CD14-positive monocyte (primary cell): ENCODE data around the gene TEC. TPM values are rescaled to one million over a fixed set of nuclear protein-coding genes. Genes with fewer than 3 reads are reported as not detected.

Experiments
- DNase-seq, 3 donors: peaks; one replicate each; pipeline ENCODE4 v3.0.0-alpha.2; 2011 to 2022
- H2AFZ ChIP-seq: 2 replicates; pipeline ENCODE4 v1.6.0; 2012; ENCODE audit warnings: mild to moderate bottlenecking, low read depth, low read length, inconsistent platforms; ENCODE audit not compliant: insufficient read depth, poor library complexity, severe bottlenecking
- H3K27ac ChIP-seq, 2 donors: 1 replicate in 1 of 2; 2 replicates in 1 of 2; pipeline ENCODE4 v1.5.1; 2012 to 2013; ENCODE audit warnings: low read length in 2 of 2, control low read depth in 1 of 2, inconsistent platforms in 1 of 2, low read depth in 1 of 2, mild to moderate bottlenecking in 1 of 2
- H3K27me3 ChIP-seq, 2 donors: one replicate each; pipeline versions ENCODE4 v1.6.0 to v1.6.1; 2011 to 2013; ENCODE audit warnings: low read length in 2 of 2; ENCODE audit not compliant: control insufficient read depth in 2 of 2, insufficient read depth in 2 of 2
- H3K36me3 ChIP-seq, 2 donors: replicated peaks in 1 of 2; 1 replicate in 1 of 2; 2 replicates in 1 of 2; pipeline versions ENCODE4 v1.5.1 to v1.6.1; 2012 to 2013; ENCODE audit warnings: low read length in 2 of 2, control low read depth in 1 of 2, inconsistent platforms in 1 of 2, mild to moderate bottlenecking in 1 of 2; ENCODE audit not compliant: insufficient read depth in 2 of 2, control insufficient read depth in 1 of 2
- H3K4me1 ChIP-seq, 2 donors: 1 replicate in 1 of 2; 2 replicates in 1 of 2; pipeline versions ENCODE4 v1.5.1 to v1.6.1; 2012 to 2013; ENCODE audit warnings: low read length in 2 of 2, control low read depth in 1 of 2, inconsistent platforms in 1 of 2, mild to moderate bottlenecking in 1 of 2, moderate library complexity in 1 of 2; ENCODE audit not compliant: insufficient read depth in 2 of 2, control insufficient read depth in 1 of 2
- H3K4me2 ChIP-seq: replicated peaks from 2 replicates; pipeline ENCODE3; 2012; ENCODE audit warnings: low read length, moderate library complexity, mild to moderate bottlenecking; ENCODE audit not compliant: poor library complexity, severe bottlenecking; ENCODE audit errors: extremely low read depth
- H3K4me3 ChIP-seq, 3 experiments: fragments of 200-600 bp in 1 of 3; sonication (generic) in 1 of 3; replicated peaks in 1 of 3; 1 replicate in 2 of 3; 2 replicates in 1 of 3; pipeline ENCODE4 v1.5.1; 2011 to 2013; ENCODE audit warnings: low read length in 3 of 3, mild to moderate bottlenecking in 3 of 3, control low read depth in 2 of 3, low read depth in 2 of 3, inconsistent platforms in 1 of 3, moderate library complexity in 1 of 3
- H3K79me2 ChIP-seq: 2 replicates; pipeline ENCODE4 v1.6.0; 2012; ENCODE audit warnings: mild to moderate bottlenecking, control low read depth, inconsistent platforms, low read length, moderate library complexity; ENCODE audit not compliant: insufficient read depth
- H3K9ac ChIP-seq: 2 replicates; pipeline ENCODE4 v1.6.0; 2017; ENCODE audit warnings: low read length, mild to moderate bottlenecking; ENCODE audit not compliant: insufficient read depth, poor library complexity, severe bottlenecking
- H3K9me3 ChIP-seq, 2 donors: replicated peaks in 1 of 2; 1 replicate in 1 of 2; 2 replicates in 1 of 2; pipeline versions ENCODE4 v1.5.1 to v1.6.1; 2012 to 2013; ENCODE audit warnings: low read length in 2 of 2, control low read depth in 1 of 2; ENCODE audit not compliant: control insufficient read depth in 1 of 2, insufficient read depth in 1 of 2
- H4K20me1 ChIP-seq: 2 replicates; pipeline ENCODE4 v1.6.0; 2012; ENCODE audit warnings: mild to moderate bottlenecking, low read length, control low read depth, moderate library complexity; ENCODE audit not compliant: insufficient read depth
- H3K27ac Mint-ChIP-seq, 7 donors: one replicate each; pipeline ENCODE4 v1.8.0; 2020; ENCODE audit warnings: mild to moderate bottlenecking in 7 of 7, mixed read lengths in 7 of 7, moderate library complexity in 6 of 7, inconsistent platforms in 2 of 7
- H3K27me3 Mint-ChIP-seq, 3 donors: one replicate each; pipeline ENCODE4 v1.8.0; 2021 to 2022; ENCODE audit warnings: low read depth in 3 of 3, mild to moderate bottlenecking in 3 of 3, mixed read lengths in 3 of 3, moderate library complexity in 3 of 3, inconsistent platforms in 1 of 3
- H3K36me3 Mint-ChIP-seq, 2 donors: one replicate each; pipeline ENCODE4 v1.8.0; 2020; ENCODE audit warnings: mixed read lengths in 2 of 2, inconsistent platforms in 1 of 2, mild to moderate bottlenecking in 1 of 2
- H3K4me1 Mint-ChIP-seq: one replicate; pipeline ENCODE4 v1.8.0; 2020; ENCODE audit warnings: mild to moderate bottlenecking, mixed read lengths
- H3K4me3 Mint-ChIP-seq, 2 donors: one replicate each; pipeline ENCODE4 v1.8.0; 2020; ENCODE audit warnings: mild to moderate bottlenecking in 2 of 2, mixed read lengths in 2 of 2, moderate library complexity in 1 of 2
- H3K9me3 Mint-ChIP-seq, 7 donors: one replicate each; pipeline ENCODE4 v1.8.0; 2020 to 2022; ENCODE audit warnings: mixed read lengths in 7 of 7, mild to moderate bottlenecking in 6 of 7, moderate library complexity in 6 of 7, inconsistent platforms in 2 of 7
- CTCF ChIP-seq: fragments of 200-600 bp; IDR thresholded peaks from one replicate; pipeline ENCODE4 v1.8.0; 2022; ENCODE audit warnings: antibody characterized with exemption, mild to moderate bottlenecking
- WGBS: methylation state at CpG from one replicate; pipeline ENCODE4 v1.1.5; 2013; ENCODE audit warnings: missing lambda C conversion rate; ENCODE audit not compliant: insufficient coverage; 5-methylcytosine and 5-hydroxymethylcytosine counted together
- intact Hi-C, 2 donors: fragments of 100-400 bp; cut with micrococcal nuclease; formaldehyde crosslinking; loops; one replicate each; pipeline versions ENCODE4 v1.15.0 to v1.15.1; 2023
- polyA plus RNA-seq, 3 donors: library from polyadenylated mRNA; depleted of rRNA in 1 of 3; unstranded in 2 of 3; stranded (reverse) in 1 of 3; fragments of 300-500 nt in 2 of 3; fragments of >200 nt in 1 of 3; fragmentation: Illumina TruSeq in 2 of 3; gene quantifications; 1 replicate in 2 of 3; 2 replicates in 1 of 3; pipeline ENCODE4 v1.2.3, GENCODE V29; 2012 to 2021

TEC gene
- polyA plus RNA-seq, 3 donors, result 0.30 to 2.5 (median 0.73) TPM

- H3K27me3 ChIP-seq, result no peaks in the 10 kb centered on the region
- H3K27me3 Mint-ChIP-seq, result peaks cover 0 to 5% (median 0%) of the 10 kb centered on the region in 3 donors
- peaks cover 0 to 3% of the 10 kb centered on the region in 2 donors for H3K4me1 ChIP-seq
- WGBS, result 100% methylated on average over 6 of the region's 6 CpGs
- intact Hi-C loops, result no loop called here
- peaks cover 0 to 3% (median 0%) of the 10 kb centered on the region in 7 donors for H3K9me3 Mint-ChIP-seq
- peaks cover 4% of the 10 kb centered on the region for H4K20me1 ChIP-seq
- H3K9me3 ChIP-seq, result no peaks in the 10 kb centered on the region
- peaks cover 27% of the 10 kb centered on the region for H3K4me1 Mint-ChIP-seq
- H2AFZ ChIP-seq, result no peak overlapping the region
- H3K27ac Mint-ChIP-seq, result peak overlapping the region in 1 of 7 donors; percentile 8
- peaks cover 97% of the 10 kb centered on the region for H3K79me2 ChIP-seq
- no peak overlapping the region for H3K9ac ChIP-seq
- no peak overlapping the region for H3K4me2 ChIP-seq
- H3K27ac ChIP-seq, result no peak overlapping the region
- no peak for DNase-seq
- H3K4me3 ChIP-seq, result no peak overlapping the region
- no peak overlapping the region for H3K4me3 Mint-ChIP-seq
- peaks cover 13 to 20% of the 10 kb centered on the region in 2 donors for H3K36me3 Mint-ChIP-seq
- no peaks in the 10 kb centered on the region for H3K36me3 ChIP-seq
- TF ChIP-seq CTCF, result no peak
Measured at GRCh38 chr4:48255072-48255958, 14.3 kb downstream of the TEC start.

DNA sequence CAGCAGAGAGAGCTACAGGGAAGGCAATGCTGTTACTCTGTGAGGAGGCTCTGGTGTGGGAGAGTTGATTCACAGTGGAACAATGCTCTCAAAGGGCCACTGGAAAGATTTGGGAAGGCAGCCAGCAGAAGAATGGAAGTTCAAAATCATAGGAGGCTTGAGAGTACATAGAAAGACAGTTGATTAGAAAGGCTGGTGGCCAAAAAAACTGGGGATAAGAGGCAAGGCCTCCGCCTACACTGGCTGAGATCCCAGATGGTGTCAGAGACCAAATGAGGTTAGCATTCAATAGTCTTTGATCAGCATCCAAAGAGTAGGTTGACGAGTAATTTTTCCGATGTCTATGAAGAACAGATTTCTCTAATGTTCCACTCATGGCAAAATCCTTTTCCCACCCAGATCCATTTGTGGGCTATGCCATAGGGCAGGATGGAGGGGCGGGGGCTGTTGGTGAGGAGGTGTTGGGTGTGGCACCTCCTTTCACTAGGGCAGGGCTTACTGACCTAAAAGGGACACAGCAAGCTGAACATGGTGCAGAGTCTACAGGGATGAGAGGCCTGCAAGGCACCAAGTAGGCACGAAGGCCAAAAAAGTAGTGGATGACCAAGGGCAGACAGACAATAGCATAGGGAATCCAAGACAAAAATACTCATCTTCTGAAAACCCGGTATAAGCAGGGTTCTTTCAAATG is 15.1 kb downstream of the TEC start:
- Histone ChIP-seq H3K4me2 (no peak overlapping the region), H3K9ac (no peak overlapping the region), H3K4me1 (peaks cover 0 to 3% of the 10 kb centered on the region in 2 donors), H3K4me3 (no peak overlapping the region), H3K27me3 (no peaks in the 10 kb centered on the region), H3K9me3 (no peaks in the 10 kb centered on the region), H2AFZ (no peak overlapping the region), H4K20me1 (peaks cover 4% of the 10 kb centered on the region), H3K36me3 (no peaks in the 10 kb centered on the region), H3K79me2 (peaks cover 97% of the 10 kb centered on the region), H3K27ac (no peak overlapping the region)
- TF ChIP-seq CTCF, result no peak
- WGBS, result 100% methylated on average over 3 of the region's 6 CpGs
- intact Hi-C loops, result no loop called here
- peaks cover 31% of the 10 kb centered on the region for H3K4me1 Mint-ChIP-seq
- peaks cover 0 to 3% (median 0%) of the 10 kb centered on the region in 7 donors for H3K9me3 Mint-ChIP-seq
- H3K27ac Mint-ChIP-seq, result peak overlapping the region in 1 of 7 donors; percentile 12
- peaks cover 0 to 5% (median 0%) of the 10 kb centered on the region in 3 donors for H3K27me3 Mint-ChIP-seq
- H3K4me3 Mint-ChIP-seq, result no peak overlapping the region
- no peak for DNase-seq
- peaks cover 13 to 21% of the 10 kb centered on the region in 2 donors for H3K36me3 Mint-ChIP-seq
